HepG2 (cell line): ENCODE measurements around the gene MRM2. TPM values are rescaled to one million over a fixed set of nuclear protein-coding genes. Genes with fewer than 3 reads are reported as not detected.

Source experiments
- ATAC-seq: fragments of 200-7000 bp; cut with Tn5 transposase; 3 replicates; pipeline ENCODE4 v1.9.1; 2020; ENCODE audit warnings: mild to moderate bottlenecking, moderate library complexity
- BruUV-seq: library from RNA; stranded (reverse); fragments of 400-500 nt; replicated peaks from 2 replicates; lab custom pipeline; 2021; lab: Mats Ljungman, UMichigan
- CTCF ChIA-PET: fragments of 300-600 bp; formaldehyde crosslinking; extraction: SDS; loops from one replicate; lab custom pipeline; 2021; ENCODE audit warnings: low total read pairs, inconsistent platforms, low intra/inter-chr PET ratio; lab: Yijun Ruan, JAX
- POLR2A ChIA-PET: fragments of 350-600 bp; sonication (Branson Sonifier 250); formaldehyde crosslinking; loops from one replicate; lab custom pipeline; 2020; ENCODE audit warnings: antibody characterized with exemption, inconsistent platforms; lab: Yijun Ruan, JAX
- DNase-seq: peaks from one replicate; pipeline ENCODE4 v3.0.0-alpha.2; 2015; ENCODE audit warnings: low spot score
- FAIRE-seq: peaks from 3 replicates; lab custom pipeline; 2011; peaks lifted over from hg19 to GRCh38; lab: Jason Lieb, UNC
- H2AFZ ChIP-seq: one replicate; pipeline ENCODE4 v1.6.1; 2011; ENCODE audit warnings: low read length, inconsistent platforms
- H3K27ac ChIP-seq: fragments of 300-600 bp; 3 replicates; pipeline ENCODE4 v1.8.0; 2011; ENCODE audit warnings: mixed run types, mild to moderate bottlenecking, mixed read lengths, low read length, inconsistent platforms; ENCODE audit not compliant: insufficient read depth; ENCODE audit errors: extremely low read length
- H3K27me3 ChIP-seq, 2 experiments: fragments of 200-600 bp in 1 of 2; 2 replicates in 1 of 2; 3 replicates in 1 of 2; pipeline versions ENCODE4 v1.6.0 to v1.8.0; 2011; ENCODE audit warnings: low read length in 2 of 2, mild to moderate bottlenecking in 2 of 2, moderate library complexity in 2 of 2, inconsistent platforms in 1 of 2; ENCODE audit not compliant: insufficient read depth in 2 of 2, control insufficient read depth in 1 of 2
- H3K36me3 ChIP-seq, 2 experiments: fragments of 200-600 bp in 1 of 2; replicated peaks in 1 of 2; 2 replicates in 1 of 2; 3 replicates in 1 of 2; pipeline versions ENCODE4 v1.5.1 to v1.8.0; 2011; ENCODE audit warnings: low read length in 2 of 2, inconsistent platforms in 1 of 2; ENCODE audit not compliant: insufficient read depth in 2 of 2, control insufficient read depth in 1 of 2
- H3K4me1 ChIP-seq: 2 replicates; pipeline ENCODE4 v1.5.1; 2012; ENCODE audit warnings: low read length, inconsistent platforms; ENCODE audit not compliant: insufficient read depth
- H3K4me2 ChIP-seq: 2 replicates; pipeline ENCODE4 v1.6.0; 2011; ENCODE audit warnings: low read depth, low read length, inconsistent platforms
- H3K4me3 ChIP-seq, 3 experiments: fragments of 200-600 bp in 1 of 3; sonication (generic), shearing (Covaris generic) in 1 of 3; replicated peaks in 1 of 3; 2 replicates each; pipeline ENCODE4 v1.5.1; 2011 to 2016; ENCODE audit warnings: low read length in 3 of 3, inconsistent platforms in 2 of 3, low read depth in 2 of 3, mild to moderate bottlenecking in 2 of 3, control low read depth in 1 of 3, mixed read lengths in 1 of 3; ENCODE audit not compliant: insufficient read depth in 1 of 3
- H3K79me2 ChIP-seq: one replicate; pipeline ENCODE4 v1.6.1; 2011; ENCODE audit warnings: low read length, inconsistent platforms; ENCODE audit not compliant: insufficient read depth
- H3K9ac ChIP-seq: 2 replicates; pipeline ENCODE4 v1.6.0; 2011; ENCODE audit warnings: mild to moderate bottlenecking, low read depth, low read length, inconsistent platforms; ENCODE audit not compliant: insufficient read depth
- H3K9me3 ChIP-seq: 2 replicates; pipeline ENCODE4 v1.5.1; 2012; ENCODE audit warnings: mild to moderate bottlenecking, low read length
- H4K20me1 ChIP-seq: 2 replicates; pipeline ENCODE4 v1.6.0; 2011; ENCODE audit warnings: inconsistent platforms, mild to moderate bottlenecking, low read length, moderate library complexity; ENCODE audit not compliant: insufficient read depth
- NRL ChIP-seq: sonication (generic); formaldehyde crosslinking; IDR thresholded peaks from 2 replicates; pipeline ENCODE4 v1.5.0; 2020; ENCODE audit warnings: missing genetic modification reagents, mild to moderate bottlenecking, moderate library complexity, borderline replicate concordance
- XRCC5 ChIP-seq: fragments of 200-400 bp; formaldehyde crosslinking; optimal IDR thresholded peaks from 2 replicates; pipeline ENCODE3; 2017; ENCODE audit warnings: mild to moderate bottlenecking, low read length
- ZNF230 ChIP-seq: sonication (generic); formaldehyde crosslinking; IDR thresholded peaks from 2 replicates; pipeline ENCODE4 v1.4.0; 2020; ENCODE audit warnings: mild to moderate bottlenecking, missing genetic modification reagents
- WGBS: methylation state at CpG from one replicate; pipeline ENCODE4 v1.1.6; 2017; ENCODE audit warnings: low lambda C conversion rate; 5-methylcytosine and 5-hydroxymethylcytosine counted together
- in situ Hi-C: cut with HindIII; loops from 2 replicates; pipeline ENCODE4 v1.10.0; 2017; ENCODE audit warnings: low pct_unique_long_range_greater_than_20kb; ENCODE audit not compliant: extremely low pct_ligation_motif_present
- intact Hi-C: fragments of 100-400 bp; cut with micrococcal nuclease; formaldehyde crosslinking; loops from one replicate; pipeline ENCODE4 v1.10.0; 2022; ENCODE audit not compliant: unreplicated experiment
- polyA plus RNA-seq, 8 experiments: library from polyadenylated mRNA; depleted of rRNA in 3 of 8; stranded (reverse) in 7 of 8; unstranded in 1 of 8; fragments of >200 nt; fragmentation: Illumina TruSeq in 4 of 8; extraction: Trizol in 4 of 8; gene quantifications; 2 replicates each; pipeline versions ENCODE4 v1.2.1 to v1.2.3, GENCODE V29; 2011 to 2016; ENCODE audit warnings: low read depth in 4 of 8, missing spikeins in 1 of 8, mixed read lengths in 1 of 8; ENCODE audit not compliant: insufficient read depth in 1 of 8
- total RNA-seq, 5 experiments: library from RNA; depleted of rRNA; stranded (reverse); fragments of >200 nt; fragmentation: Illumina TruSeq; extraction: Trizol; gene quantifications; 2 replicates each; pipeline ENCODE4 v1.2.3, GENCODE V29; 2016; ENCODE audit warnings: low read depth in 1 of 5
- TF ChIP-seq, protein P1 (sequence below): sonication (generic); formaldehyde crosslinking; IDR thresholded peaks from 2 replicates; pipeline ENCODE4 v1.4.0; 2020; ENCODE audit warnings: missing genetic modification reagents
- TF ChIP-seq, protein P2 (sequence below): sonication (generic); formaldehyde crosslinking; IDR thresholded peaks from 2 replicates; pipeline ENCODE4 v1.5.1; 2020; ENCODE audit warnings: mild to moderate bottlenecking, moderate library complexity, missing genetic modification reagents
- TF ChIP-seq, protein P3 (sequence below): sonication (generic); formaldehyde crosslinking; IDR thresholded peaks from 2 replicates; pipeline ENCODE4 v1.5.0; 2020; ENCODE audit warnings: mild to moderate bottlenecking, missing genetic modification reagents, borderline replicate concordance

MRM2 gene
- total and polyA plus RNA-seq, 2 of the 13 experiments (the other 11 are each of a cell fraction or from before 2014, with no cell fraction given) = 13.2 to 34.2 TPM

DNA sequence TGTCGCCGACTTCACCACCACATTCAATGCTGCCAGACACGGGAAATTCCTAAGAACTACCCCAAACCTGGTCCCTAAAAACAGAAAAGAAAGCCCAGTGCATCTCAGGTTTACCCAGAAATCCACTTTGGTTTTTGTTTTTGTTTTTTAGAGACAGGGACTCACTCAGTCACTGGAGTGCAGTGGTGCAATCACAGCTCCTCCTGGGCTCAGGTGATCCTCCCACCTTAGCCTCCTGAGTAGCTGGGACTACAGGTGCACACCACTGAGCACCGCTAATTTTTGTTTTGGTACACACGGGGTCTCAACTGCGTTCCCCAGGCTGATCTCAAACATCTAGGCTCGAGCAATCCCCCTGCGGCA lies 32.1 kb downstream of the MRM2 start (continued):
- TF ChIP-seq NRL (CRISPR knock-in tag) = no peak

DNA sequence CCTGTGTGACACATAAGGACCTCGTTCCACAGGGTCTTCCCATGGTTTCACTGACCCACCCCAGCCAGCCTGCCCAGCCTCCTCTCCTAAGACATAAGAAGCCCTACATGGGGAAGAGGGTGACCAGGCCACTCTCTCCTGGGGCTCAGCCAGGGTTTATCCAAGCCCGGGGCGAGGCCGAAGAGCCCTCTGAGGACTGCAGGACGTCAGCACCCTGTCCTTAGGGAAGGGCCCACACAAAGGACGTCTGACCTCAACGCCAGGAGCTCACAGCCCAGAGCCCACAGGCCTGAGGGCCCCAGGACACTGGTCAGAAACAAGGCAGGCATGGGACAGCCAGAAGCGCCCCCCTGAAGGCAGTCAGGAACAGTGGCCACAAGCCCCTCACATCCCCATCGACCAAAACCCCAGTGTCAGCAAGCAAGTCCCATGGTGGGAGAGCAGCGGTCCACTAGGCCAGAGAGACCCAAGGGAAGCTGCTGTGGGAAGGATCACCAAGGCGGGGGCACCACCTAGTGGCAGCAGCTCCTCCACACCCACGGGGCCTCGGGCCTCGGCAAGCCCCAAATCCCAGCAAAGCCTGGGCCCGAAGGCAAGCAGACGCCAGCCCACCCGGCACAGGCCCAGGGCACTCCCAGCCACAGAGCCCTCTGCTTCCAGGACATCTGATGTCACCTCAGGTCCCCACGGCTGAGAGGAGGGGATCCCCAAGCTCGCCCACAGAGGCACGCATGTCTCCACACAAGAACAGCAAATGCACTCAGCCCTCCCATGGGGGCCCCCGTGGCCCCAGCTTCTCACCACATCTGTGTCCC lies 32.7 kb downstream of the MRM2 start:
- in situ Hi-C loops = loop anchor here (5.0 to 25.0 kb wide), 2 partner anchors 107 to 622 kb away; no protein-coding TSS in a partner anchor
- CTCF ChIA-PET = interaction anchor here (1.2 kb wide), 1 partner anchor 415 kb away, joined by 3 read pairs; no protein-coding TSS in a partner anchor
- Histone ChIP-seq H4K20me1 (no peaks in the 10 kb centered on the region), H3K36me3 (peaks cover 26 to 85% of the 10 kb centered on the region in 2 experiments; a peak in 4 of 5 replicates), H3K9me3 (no peaks in the 10 kb centered on the region), H3K27ac (no peak overlapping the region), H3K4me1 (no peaks in the 10 kb centered on the region), H3K9ac (no peak overlapping the region), H2AFZ (no peak overlapping the region), H3K27me3 (no peaks in the 10 kb centered on the region), H3K4me2 (no peak overlapping the region), H3K79me2 (no peaks in the 10 kb centered on the region), H3K4me3 (no peak overlapping the region)
- FAIRE-seq (no peak), ATAC-seq (peak; percentile 86), DNase-seq (peak; percentile 30)
- intact Hi-C loops = no loop called here
- BruUV-seq = no TSS peak
- POLR2A ChIA-PET = no interaction called here
- 92% methylated on average over 9 of the region's 21 CpGs for WGBS
- TF ChIP-seq ZNF230 (CRISPR knock-in tag) (no peak), XRCC5 (peak; percentile 27)
- TF ChIP-seq, protein P1, sequence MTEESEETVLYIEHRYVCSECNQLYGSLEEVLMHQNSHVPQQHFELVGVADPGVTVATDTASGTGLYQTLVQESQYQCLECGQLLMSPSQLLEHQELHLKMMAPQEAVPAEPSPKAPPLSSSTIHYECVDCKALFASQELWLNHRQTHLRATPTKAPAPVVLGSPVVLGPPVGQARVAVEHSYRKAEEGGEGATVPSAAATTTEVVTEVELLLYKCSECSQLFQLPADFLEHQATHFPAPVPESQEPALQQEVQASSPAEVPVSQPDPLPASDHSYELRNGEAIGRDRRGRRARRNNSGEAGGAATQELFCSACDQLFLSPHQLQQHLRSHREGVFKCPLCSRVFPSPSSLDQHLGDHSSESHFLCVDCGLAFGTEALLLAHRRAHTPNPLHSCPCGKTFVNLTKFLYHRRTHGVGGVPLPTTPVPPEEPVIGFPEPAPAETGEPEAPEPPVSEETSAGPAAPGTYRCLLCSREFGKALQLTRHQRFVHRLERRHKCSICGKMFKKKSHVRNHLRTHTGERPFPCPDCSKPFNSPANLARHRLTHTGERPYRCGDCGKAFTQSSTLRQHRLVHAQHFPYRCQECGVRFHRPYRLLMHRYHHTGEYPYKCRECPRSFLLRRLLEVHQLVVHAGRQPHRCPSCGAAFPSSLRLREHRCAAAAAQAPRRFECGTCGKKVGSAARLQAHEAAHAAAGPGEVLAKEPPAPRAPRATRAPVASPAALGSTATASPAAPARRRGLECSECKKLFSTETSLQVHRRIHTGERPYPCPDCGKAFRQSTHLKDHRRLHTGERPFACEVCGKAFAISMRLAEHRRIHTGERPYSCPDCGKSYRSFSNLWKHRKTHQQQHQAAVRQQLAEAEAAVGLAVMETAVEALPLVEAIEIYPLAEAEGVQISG (CRISPR knock-in tag) = peak; percentile 26; the same call in 1 of the 2 replicates
- TF ChIP-seq, protein P2, sequence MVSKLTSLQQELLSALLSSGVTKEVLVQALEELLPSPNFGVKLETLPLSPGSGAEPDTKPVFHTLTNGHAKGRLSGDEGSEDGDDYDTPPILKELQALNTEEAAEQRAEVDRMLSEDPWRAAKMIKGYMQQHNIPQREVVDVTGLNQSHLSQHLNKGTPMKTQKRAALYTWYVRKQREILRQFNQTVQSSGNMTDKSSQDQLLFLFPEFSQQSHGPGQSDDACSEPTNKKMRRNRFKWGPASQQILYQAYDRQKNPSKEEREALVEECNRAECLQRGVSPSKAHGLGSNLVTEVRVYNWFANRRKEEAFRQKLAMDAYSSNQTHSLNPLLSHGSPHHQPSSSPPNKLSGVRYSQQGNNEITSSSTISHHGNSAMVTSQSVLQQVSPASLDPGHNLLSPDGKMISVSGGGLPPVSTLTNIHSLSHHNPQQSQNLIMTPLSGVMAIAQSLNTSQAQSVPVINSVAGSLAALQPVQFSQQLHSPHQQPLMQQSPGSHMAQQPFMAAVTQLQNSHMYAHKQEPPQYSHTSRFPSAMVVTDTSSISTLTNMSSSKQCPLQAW = 0 out of 2 replicates have a peak, but pooled peaks have one; percentile 16
- TF ChIP-seq, protein P3, sequence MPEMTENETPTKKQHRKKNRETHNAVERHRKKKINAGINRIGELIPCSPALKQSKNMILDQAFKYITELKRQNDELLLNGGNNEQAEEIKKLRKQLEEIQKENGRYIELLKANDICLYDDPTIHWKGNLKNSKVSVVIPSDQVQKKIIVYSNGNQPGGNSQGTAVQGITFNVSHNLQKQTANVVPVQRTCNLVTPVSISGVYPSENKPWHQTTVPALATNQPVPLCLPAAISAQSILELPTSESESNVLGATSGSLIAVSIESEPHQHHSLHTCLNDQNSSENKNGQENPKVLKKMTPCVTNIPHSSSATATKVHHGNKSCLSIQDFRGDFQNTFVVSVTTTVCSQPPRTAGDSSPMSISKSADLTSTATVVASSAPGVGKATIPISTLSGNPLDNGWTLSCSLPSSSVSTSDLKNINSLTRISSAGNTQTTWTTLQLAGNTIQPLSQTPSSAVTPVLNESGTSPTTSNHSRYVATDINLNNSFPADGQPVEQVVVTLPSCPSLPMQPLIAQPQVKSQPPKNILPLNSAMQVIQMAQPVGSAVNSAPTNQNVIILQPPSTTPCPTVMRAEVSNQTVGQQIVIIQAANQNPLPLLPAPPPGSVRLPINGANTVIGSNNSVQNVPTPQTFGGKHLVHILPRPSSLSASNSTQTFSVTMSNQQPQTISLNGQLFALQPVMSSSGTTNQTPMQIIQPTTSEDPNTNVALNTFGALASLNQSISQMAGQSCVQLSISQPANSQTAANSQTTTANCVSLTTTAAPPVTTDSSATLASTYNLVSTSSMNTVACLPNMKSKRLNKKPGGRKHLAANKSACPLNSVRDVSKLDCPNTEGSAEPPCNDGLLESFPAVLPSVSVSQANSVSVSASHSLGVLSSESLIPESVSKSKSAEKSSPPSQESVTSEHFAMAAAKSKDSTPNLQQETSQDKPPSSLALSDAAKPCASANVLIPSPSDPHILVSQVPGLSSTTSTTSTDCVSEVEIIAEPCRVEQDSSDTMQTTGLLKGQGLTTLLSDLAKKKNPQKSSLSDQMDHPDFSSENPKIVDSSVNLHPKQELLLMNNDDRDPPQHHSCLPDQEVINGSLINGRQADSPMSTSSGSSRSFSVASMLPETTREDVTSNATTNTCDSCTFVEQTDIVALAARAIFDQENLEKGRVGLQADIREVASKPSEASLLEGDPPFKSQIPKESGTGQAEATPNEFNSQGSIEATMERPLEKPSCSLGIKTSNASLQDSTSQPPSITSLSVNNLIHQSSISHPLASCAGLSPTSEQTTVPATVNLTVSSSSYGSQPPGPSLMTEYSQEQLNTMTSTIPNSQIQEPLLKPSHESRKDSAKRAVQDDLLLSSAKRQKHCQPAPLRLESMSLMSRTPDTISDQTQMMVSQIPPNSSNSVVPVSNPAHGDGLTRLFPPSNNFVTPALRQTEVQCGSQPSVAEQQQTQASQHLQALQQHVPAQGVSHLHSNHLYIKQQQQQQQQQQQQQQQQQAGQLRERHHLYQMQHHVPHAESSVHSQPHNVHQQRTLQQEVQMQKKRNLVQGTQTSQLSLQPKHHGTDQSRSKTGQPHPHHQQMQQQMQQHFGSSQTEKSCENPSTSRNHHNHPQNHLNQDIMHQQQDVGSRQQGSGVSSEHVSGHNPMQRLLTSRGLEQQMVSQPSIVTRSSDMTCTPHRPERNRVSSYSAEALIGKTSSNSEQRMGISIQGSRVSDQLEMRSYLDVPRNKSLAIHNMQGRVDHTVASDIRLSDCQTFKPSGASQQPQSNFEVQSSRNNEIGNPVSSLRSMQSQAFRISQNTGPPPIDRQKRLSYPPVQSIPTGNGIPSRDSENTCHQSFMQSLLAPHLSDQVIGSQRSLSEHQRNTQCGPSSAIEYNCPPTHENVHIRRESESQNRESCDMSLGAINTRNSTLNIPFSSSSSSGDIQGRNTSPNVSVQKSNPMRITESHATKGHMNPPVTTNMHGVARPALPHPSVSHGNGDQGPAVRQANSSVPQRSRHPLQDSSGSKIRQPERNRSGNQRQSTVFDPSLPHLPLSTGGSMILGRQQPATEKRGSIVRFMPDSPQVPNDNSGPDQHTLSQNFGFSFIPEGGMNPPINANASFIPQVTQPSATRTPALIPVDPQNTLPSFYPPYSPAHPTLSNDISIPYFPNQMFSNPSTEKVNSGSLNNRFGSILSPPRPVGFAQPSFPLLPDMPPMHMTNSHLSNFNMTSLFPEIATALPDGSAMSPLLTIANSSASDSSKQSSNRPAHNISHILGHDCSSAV (CRISPR knock-in tag) = no peak
